Measurements from ENCODE around the gene UST.

The UST gene

GRCh38 chr6:148925701-148926100 is 178.9 kb downstream of the UST start:
- Histone ChIP-seq H4K5ac (ENCODE audit: low read length) (no peak overlapping the region), H3K79me1 (ENCODE audit: low read length) (peaks cover 8% of the 10 kb centered on the region), H2AK5ac (ENCODE audit: low read length) (no peak overlapping the region), H3K27ac (ENCODE audit: low read depth, low read length) (no peak overlapping the region), H3K23ac (ENCODE audit: low read length) (no peak overlapping the region), H3K4ac (ENCODE audit: low read depth, low read length) (no peak overlapping the region), H3K27me3 (ENCODE audit: insufficient read depth, low read length, poor library complexity) (no peaks in the 10 kb centered on the region), H3K36me3 (ENCODE audit: control insufficient read depth, insufficient read depth, low read length) (no peaks in the 10 kb centered on the region), H4K8ac (ENCODE audit: low read depth, low read length) (no peak overlapping the region), H3K4me3 (ENCODE audit: low read length) (no peak overlapping the region), H3K56ac (ENCODE audit: low read length) (no peak overlapping the region), H3K4me1 (ENCODE audit: control insufficient read depth, low read depth, low read length) (peaks cover 6% of the 10 kb centered on the region), H3K79me2 (ENCODE audit: control insufficient read depth, insufficient read depth, low read length) (no peaks in the 10 kb centered on the region), H2BK15ac (replicated peaks; ENCODE audit: low read depth) (no peak overlapping the region), H3K9ac (ENCODE audit: low read length) (no peak overlapping the region), H2BK5ac (ENCODE audit: low read length) (no peak overlapping the region), H2BK120ac (ENCODE audit: low read depth, low read length) (no peak overlapping the region), H3K18ac (ENCODE audit: low read length) (no peak overlapping the region), H3K4me2 (ENCODE audit: low read length) (no peak overlapping the region)
- no peak for DNase-seq
- no CpG with 5 or more reads among the region's 2 CpGs for WGBS (ENCODE audit: extremely low coverage, insufficient coverage, low lambda C conversion rate)

GRCh38 chr6:148926478-148926877 is 179.6 kb downstream of the UST start:
- no peak overlapping the region for H3K27ac ChIP-seq (ENCODE audit: low read depth, low read length)
- no peak overlapping the region for H3K18ac ChIP-seq (ENCODE audit: low read length)
- H3K9ac ChIP-seq (ENCODE audit: low read length): no peak overlapping the region
- no peak overlapping the region for H3K23ac ChIP-seq (ENCODE audit: low read length)
- H3K27me3 ChIP-seq (ENCODE audit: insufficient read depth, low read length, poor library complexity): no peaks in the 10 kb centered on the region
- H4K5ac ChIP-seq (ENCODE audit: low read length): no peak overlapping the region
- no peak overlapping the region for H2AK5ac ChIP-seq (ENCODE audit: low read length)
- H3K79me1 ChIP-seq (ENCODE audit: low read length): peaks cover 8% of the 10 kb centered on the region
- no peak overlapping the region for H3K56ac ChIP-seq (ENCODE audit: low read length)
- H3K4me2 ChIP-seq (ENCODE audit: low read length): no peak overlapping the region
- H2BK120ac ChIP-seq (ENCODE audit: low read depth, low read length): no peak overlapping the region
- H3K79me2 ChIP-seq (ENCODE audit: control insufficient read depth, insufficient read depth, low read length): no peaks in the 10 kb centered on the region
- no peak for DNase-seq
- no peak overlapping the region for H2BK5ac ChIP-seq (ENCODE audit: low read length)
- H2BK15ac ChIP-seq (replicated peaks; ENCODE audit: low read depth): no peak overlapping the region
- H3K36me3 ChIP-seq (ENCODE audit: control insufficient read depth, insufficient read depth, low read length): no peaks in the 10 kb centered on the region
- no CpG with 5 or more reads among the region's 2 CpGs for WGBS (ENCODE audit: extremely low coverage, insufficient coverage, low lambda C conversion rate)
- H3K4ac ChIP-seq (ENCODE audit: low read depth, low read length): no peak overlapping the region
- peaks cover 6% of the 10 kb centered on the region for H3K4me1 ChIP-seq (ENCODE audit: control insufficient read depth, low read depth, low read length)
- H3K4me3 ChIP-seq (ENCODE audit: low read length): no peak overlapping the region
- no peak overlapping the region for H4K8ac ChIP-seq (ENCODE audit: low read depth, low read length)

GRCh38 chr6:148927586-148927985 is 180.8 kb downstream of the UST start:
- Histone ChIP-seq H3K4me2 (ENCODE audit: low read length) (no peak overlapping the region), H2BK15ac (replicated peaks; ENCODE audit: low read depth) (no peak overlapping the region), H3K27me3 (ENCODE audit: insufficient read depth, low read length, poor library complexity) (no peaks in the 10 kb centered on the region), H3K4me3 (ENCODE audit: low read length) (no peak overlapping the region), H4K8ac (ENCODE audit: low read depth, low read length) (no peak overlapping the region), H3K18ac (ENCODE audit: low read length) (no peak overlapping the region), H2BK120ac (ENCODE audit: low read depth, low read length) (no peak overlapping the region), H3K27ac (ENCODE audit: low read depth, low read length) (no peak overlapping the region), H4K5ac (ENCODE audit: low read length) (no peak overlapping the region), H3K4ac (ENCODE audit: low read depth, low read length) (no peak overlapping the region), H3K23ac (ENCODE audit: low read length) (no peak overlapping the region), H2BK5ac (ENCODE audit: low read length) (no peak overlapping the region), H2AK5ac (ENCODE audit: low read length) (no peak overlapping the region), H3K9ac (ENCODE audit: low read length) (no peak overlapping the region), H3K4me1 (ENCODE audit: control insufficient read depth, low read depth, low read length) (peaks cover 6% of the 10 kb centered on the region), H3K36me3 (ENCODE audit: control insufficient read depth, insufficient read depth, low read length) (no peaks in the 10 kb centered on the region), H3K79me2 (ENCODE audit: control insufficient read depth, insufficient read depth, low read length) (no peaks in the 10 kb centered on the region), H3K79me1 (ENCODE audit: low read length) (peaks cover 5% of the 10 kb centered on the region), H3K56ac (ENCODE audit: low read length) (no peak overlapping the region)
- WGBS (ENCODE audit: extremely low coverage, insufficient coverage, low lambda C conversion rate): no CpG with 5 or more reads among the region's 1 CpG
- DNase-seq: no peak

- H3K9ac ChIP-seq (ENCODE audit: low read length): no peak overlapping the region
- H4K5ac ChIP-seq (ENCODE audit: low read length): no peak overlapping the region
- no peaks in the 10 kb centered on the region for H3K36me3 ChIP-seq (ENCODE audit: control insufficient read depth, insufficient read depth, low read length)
- no peak overlapping the region for H2AK5ac ChIP-seq (ENCODE audit: low read length)
- H2BK120ac ChIP-seq (ENCODE audit: low read depth, low read length): no peak overlapping the region
- no peak overlapping the region for H3K4me2 ChIP-seq (ENCODE audit: low read length)
- H2BK5ac ChIP-seq (ENCODE audit: low read length): no peak overlapping the region
- no peak overlapping the region for H3K4ac ChIP-seq (ENCODE audit: low read depth, low read length)
- H4K8ac ChIP-seq (ENCODE audit: low read depth, low read length): no peak overlapping the region
- H3K27ac ChIP-seq (ENCODE audit: low read depth, low read length): no peak overlapping the region
- no peak for DNase-seq
- no peak overlapping the region for H3K23ac ChIP-seq (ENCODE audit: low read length)
- no peak overlapping the region for H3K18ac ChIP-seq (ENCODE audit: low read length)
- H3K56ac ChIP-seq (ENCODE audit: low read length): no peak overlapping the region
- no peaks in the 10 kb centered on the region for H3K79me2 ChIP-seq (ENCODE audit: control insufficient read depth, insufficient read depth, low read length)
- no peaks in the 10 kb centered on the region for H3K27me3 ChIP-seq (ENCODE audit: insufficient read depth, low read length, poor library complexity)
- H3K79me1 ChIP-seq (ENCODE audit: low read length): peaks cover 5% of the 10 kb centered on the region
- H3K4me3 ChIP-seq (ENCODE audit: low read length): no peak overlapping the region
- WGBS (ENCODE audit: extremely low coverage, insufficient coverage, low lambda C conversion rate): no CpG with 5 or more reads among the region's 1 CpG
- H2BK15ac ChIP-seq (replicated peaks; ENCODE audit: low read depth): no peak overlapping the region
- H3K4me1 ChIP-seq (ENCODE audit: control insufficient read depth, low read depth, low read length): peaks cover 6% of the 10 kb centered on the region
Measured at GRCh38 chr6:148928811-148929210, 182.0 kb downstream of the UST start.

GRCh38 chr6:148932208-148932607 is 185.4 kb downstream of the UST start:
- no peak overlapping the region for H3K4me3 ChIP-seq (ENCODE audit: low read length)
- no peak overlapping the region for H3K4ac ChIP-seq (ENCODE audit: low read depth, low read length)
- no peak overlapping the region for H4K5ac ChIP-seq (ENCODE audit: low read length)
- H3K4me2 ChIP-seq (ENCODE audit: low read length): no peak overlapping the region
- no CpG with 5 or more reads among the region's 1 CpG for WGBS (ENCODE audit: extremely low coverage, insufficient coverage, low lambda C conversion rate)
- no peak overlapping the region for H2BK15ac ChIP-seq (replicated peaks; ENCODE audit: low read depth)
- H3K36me3 ChIP-seq (ENCODE audit: control insufficient read depth, insufficient read depth, low read length): no peaks in the 10 kb centered on the region
- peaks cover 3% of the 10 kb centered on the region for H3K79me1 ChIP-seq (ENCODE audit: low read length)
- H2AK5ac ChIP-seq (ENCODE audit: low read length): no peak overlapping the region
- no peak overlapping the region for H3K9ac ChIP-seq (ENCODE audit: low read length)
- H3K56ac ChIP-seq (ENCODE audit: low read length): no peak overlapping the region
- H2BK5ac ChIP-seq (ENCODE audit: low read length): no peak overlapping the region
- no peaks in the 10 kb centered on the region for H3K27me3 ChIP-seq (ENCODE audit: insufficient read depth, low read length, poor library complexity)
- H3K4me1 ChIP-seq (ENCODE audit: control insufficient read depth, low read depth, low read length): no peaks in the 10 kb centered on the region
- H3K79me2 ChIP-seq (ENCODE audit: control insufficient read depth, insufficient read depth, low read length): no peaks in the 10 kb centered on the region
- H4K8ac ChIP-seq (ENCODE audit: low read depth, low read length): no peak overlapping the region
- H2BK120ac ChIP-seq (ENCODE audit: low read depth, low read length): no peak overlapping the region
- no peak overlapping the region for H3K18ac ChIP-seq (ENCODE audit: low read length)
- H3K27ac ChIP-seq (ENCODE audit: low read depth, low read length): no peak overlapping the region
- H3K23ac ChIP-seq (ENCODE audit: low read length): no peak overlapping the region
- no peak for DNase-seq

GRCh38 chr6:148932731-148933130 is 185.9 kb downstream of the UST start:
- Histone ChIP-seq H2BK15ac (replicated peaks; ENCODE audit: low read depth) (no peak overlapping the region), H3K27me3 (ENCODE audit: insufficient read depth, low read length, poor library complexity) (no peaks in the 10 kb centered on the region), H2BK120ac (ENCODE audit: low read depth, low read length) (no peak overlapping the region), H3K4ac (ENCODE audit: low read depth, low read length) (no peak overlapping the region), H3K4me2 (ENCODE audit: low read length) (no peak overlapping the region), H3K4me3 (ENCODE audit: low read length) (no peak overlapping the region), H3K9ac (ENCODE audit: low read length) (no peak overlapping the region), H2BK5ac (ENCODE audit: low read length) (no peak overlapping the region), H3K27ac (ENCODE audit: low read depth, low read length) (no peak overlapping the region), H3K56ac (ENCODE audit: low read length) (no peak overlapping the region), H3K4me1 (ENCODE audit: control insufficient read depth, low read depth, low read length) (no peaks in the 10 kb centered on the region), H4K8ac (ENCODE audit: low read depth, low read length) (no peak overlapping the region), H2AK5ac (ENCODE audit: low read length) (no peak overlapping the region), H4K5ac (ENCODE audit: low read length) (no peak overlapping the region), H3K79me2 (ENCODE audit: control insufficient read depth, insufficient read depth, low read length) (no peaks in the 10 kb centered on the region), H3K18ac (ENCODE audit: low read length) (no peak overlapping the region), H3K79me1 (ENCODE audit: low read length) (peaks cover 3% of the 10 kb centered on the region), H3K36me3 (ENCODE audit: control insufficient read depth, insufficient read depth, low read length) (no peaks in the 10 kb centered on the region), H3K23ac (ENCODE audit: low read length) (no peak overlapping the region)
- no CpG with 5 or more reads among the region's 4 CpGs for WGBS (ENCODE audit: extremely low coverage, insufficient coverage, low lambda C conversion rate)
- DNase-seq: no peak

Data from mesendoderm (in vitro differentiated cells).